ENCODE measurements around the gene RPAP3.

The RPAP3 gene

DNA sequence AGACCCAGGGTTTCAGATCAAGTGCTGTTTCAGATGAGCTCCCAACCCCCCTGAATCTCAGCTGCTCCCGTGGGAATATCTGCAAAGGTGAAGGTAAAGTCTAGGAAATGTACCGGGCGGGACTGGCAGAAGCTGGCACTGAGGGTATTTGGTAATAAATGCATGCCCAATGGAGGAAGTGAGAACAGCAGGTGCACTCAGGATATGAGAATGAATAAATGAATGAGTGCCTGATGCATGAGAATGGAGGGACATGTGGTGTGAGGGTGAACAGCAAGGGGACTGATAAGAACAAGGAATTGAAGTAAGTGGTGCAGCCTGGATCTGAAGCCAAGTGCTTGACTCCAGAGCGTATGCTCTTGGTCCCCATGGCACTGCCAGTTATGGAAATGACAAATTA is 41.3 kb upstream of the RPAP3 start:
- no peaks in the 10 kb centered on the region for H3K9me3 Mint-ChIP-seq
- peaks cover 43% of the 10 kb centered on the region for H3K4me1 Mint-ChIP-seq
- ATAC-seq (ENCODE audit: low read depth) (peak; percentile 94), DNase-seq (ENCODE audit: low spot score in 2 of 2) (peak in 1 of 2 donors; percentile 46)
- no peak overlapping the region for H3K27ac Mint-ChIP-seq
- no peaks in the 10 kb centered on the region for H3K27me3 Mint-ChIP-seq
- H3K36me3 Mint-ChIP-seq: no peaks in the 10 kb centered on the region
- H3K4me3 Mint-ChIP-seq: peak overlapping the region; percentile 6

GRCh38 chr12:47746523-47746922 is 40.7 kb upstream of the RPAP3 start:
- H3K27ac Mint-ChIP-seq: no peak overlapping the region
- no peaks in the 10 kb centered on the region for H3K27me3 Mint-ChIP-seq

DNA sequence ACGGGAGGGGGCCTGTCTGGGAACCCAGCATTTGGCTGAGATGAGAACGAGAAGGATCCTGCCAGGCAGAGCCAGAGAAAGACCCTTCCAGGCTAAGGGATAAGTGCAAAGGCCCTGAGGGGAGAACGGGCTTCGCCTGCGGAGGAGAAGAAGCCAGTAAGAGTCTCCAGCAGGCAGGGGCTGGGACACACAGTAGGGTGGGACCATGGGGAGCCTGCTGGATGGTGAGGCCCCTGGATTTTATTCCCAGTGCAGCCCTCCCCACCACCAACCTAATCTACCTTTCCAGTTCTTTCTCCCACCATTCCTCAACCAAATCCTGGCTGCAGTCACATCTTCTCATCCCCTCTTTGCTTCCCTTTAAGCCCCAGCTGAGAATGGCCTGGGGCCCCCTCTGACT is 40.2 kb upstream of the RPAP3 start:
- H3K36me3 Mint-ChIP-seq: no peaks in the 10 kb centered on the region
- ATAC-seq (ENCODE audit: low read depth) (no peak), DNase-seq (ENCODE audit: low spot score in 2 of 2) (no peak)
- peaks cover 50% of the 10 kb centered on the region for H3K4me1 Mint-ChIP-seq
- no peak overlapping the region for H3K27ac Mint-ChIP-seq
- no peak overlapping the region for H3K4me3 Mint-ChIP-seq
- no peaks in the 10 kb centered on the region for H3K27me3 Mint-ChIP-seq
- no peaks in the 10 kb centered on the region for H3K9me3 Mint-ChIP-seq

More at GRCh38 chr12:47746523-47746922, 40.7 kb upstream of the RPAP3 start:
- Mint-ChIP-seq H3K4me3 (peak overlapping the region; percentile 18), H3K36me3 (no peaks in the 10 kb centered on the region), H3K9me3 (no peaks in the 10 kb centered on the region), H3K4me1 (peaks cover 45% of the 10 kb centered on the region)
- DNase-seq (ENCODE audit: low spot score in 2 of 2) (no peak), ATAC-seq (ENCODE audit: low read depth) (no peak)

GRCh38 chr12:47745485-47746041 is 39.7 kb upstream of the RPAP3 start:
- Mint-ChIP-seq H3K9me3 (no peaks in the 10 kb centered on the region), H3K27ac (no peak overlapping the region), H3K4me3 (no peak overlapping the region), H3K27me3 (no peaks in the 10 kb centered on the region), H3K4me1 (peaks cover 55% of the 10 kb centered on the region), H3K36me3 (no peaks in the 10 kb centered on the region)
- DNase-seq (ENCODE audit: low spot score in 2 of 2) (no peak), ATAC-seq (ENCODE audit: low read depth) (no peak)

DNA sequence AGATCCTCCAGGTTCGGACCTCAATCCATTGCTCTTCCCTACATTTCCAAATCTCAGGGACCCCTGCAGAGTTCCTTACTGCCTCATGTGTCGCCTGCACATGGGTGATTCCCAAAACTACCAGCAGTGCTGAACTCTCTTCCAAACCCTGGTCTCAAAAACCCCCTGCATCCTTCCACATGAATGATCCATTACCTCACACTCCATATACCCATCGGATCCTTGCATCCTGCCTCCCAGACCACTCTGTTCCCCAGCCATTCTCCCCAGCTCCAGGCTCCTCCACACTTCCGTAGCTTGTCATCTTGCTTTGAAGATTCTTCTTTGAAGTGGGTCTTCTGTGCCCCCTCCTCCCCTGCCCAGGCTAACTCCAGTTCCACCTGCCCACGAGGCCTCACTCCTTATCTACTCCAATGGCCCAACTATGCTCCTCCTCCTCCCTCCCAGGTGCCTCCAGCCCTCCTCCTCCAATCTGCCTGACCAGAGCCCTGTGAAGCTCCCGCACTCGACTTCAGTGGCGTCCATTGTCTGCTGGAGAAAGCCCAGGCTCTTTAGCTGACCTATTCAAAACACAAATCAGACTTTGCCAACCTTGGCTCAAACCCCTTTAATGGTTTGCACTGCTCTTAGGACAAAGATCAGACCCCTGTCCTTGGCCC is 39.1 kb upstream of the RPAP3 start:
- Mint-ChIP-seq H3K27me3 (no peaks in the 10 kb centered on the region), H3K9me3 (no peaks in the 10 kb centered on the region), H3K4me3 (no peak overlapping the region), H3K4me1 (peaks cover 60% of the 10 kb centered on the region), H3K36me3 (no peaks in the 10 kb centered on the region), H3K27ac (no peak overlapping the region)
- DNase-seq (ENCODE audit: low spot score in 2 of 2): no peak
- ATAC-seq (ENCODE audit: low read depth): no peak

GRCh38 chr12:47744005-47744651 is 38.3 kb upstream of the RPAP3 start:
- H3K4me3 Mint-ChIP-seq: no peak overlapping the region
- no peak overlapping the region for H3K27ac Mint-ChIP-seq
- H3K36me3 Mint-ChIP-seq: no peaks in the 10 kb centered on the region
- H3K27me3 Mint-ChIP-seq: no peaks in the 10 kb centered on the region
- DNase-seq (ENCODE audit: low spot score in 2 of 2) (peak in 1 of 2 donors; percentile 32), ATAC-seq (ENCODE audit: low read depth) (no peak)
- peaks cover 61% of the 10 kb centered on the region for H3K4me1 Mint-ChIP-seq
- H3K9me3 Mint-ChIP-seq: no peaks in the 10 kb centered on the region

GRCh38 chr12:47743311-47743860 is 37.6 kb upstream of the RPAP3 start:
- no peaks in the 10 kb centered on the region for H3K9me3 Mint-ChIP-seq
- H3K27ac Mint-ChIP-seq: no peak overlapping the region
- no peaks in the 10 kb centered on the region for H3K27me3 Mint-ChIP-seq
- H3K4me3 Mint-ChIP-seq: no peak overlapping the region
- ATAC-seq (ENCODE audit: low read depth) (no peak), DNase-seq (ENCODE audit: low spot score in 2 of 2) (no peak)
- no peaks in the 10 kb centered on the region for H3K36me3 Mint-ChIP-seq
- H3K4me1 Mint-ChIP-seq: peaks cover 62% of the 10 kb centered on the region

DNA sequence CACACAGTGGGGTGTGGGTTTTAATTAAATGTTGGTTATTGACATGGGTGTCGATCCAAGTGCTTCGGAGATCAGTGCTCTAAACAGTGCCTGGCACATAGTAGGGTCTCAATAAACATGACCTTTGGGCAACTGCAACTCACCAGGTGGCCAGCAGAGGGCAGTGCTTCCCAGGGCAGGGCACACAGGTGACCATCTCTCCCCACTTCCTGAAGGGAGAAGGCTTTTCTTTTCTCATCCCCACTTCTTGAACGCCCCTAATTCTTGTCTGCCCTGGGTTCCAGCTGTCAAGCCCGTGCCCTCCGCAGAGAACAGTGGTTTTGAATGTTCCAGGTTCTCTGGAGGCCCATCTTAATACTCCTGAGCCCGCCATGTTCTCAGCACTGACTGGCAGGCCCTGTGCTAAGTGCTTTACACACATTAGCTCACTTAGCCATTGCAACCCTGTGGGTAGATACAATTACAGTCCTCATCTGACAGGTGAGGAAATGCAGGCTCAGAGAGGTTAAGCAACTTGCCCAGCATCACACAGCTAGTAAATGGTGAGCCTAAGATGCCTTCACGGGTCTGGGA is 36.5 kb upstream of the RPAP3 start:
- H3K4me1 Mint-ChIP-seq: peaks cover 61% of the 10 kb centered on the region
- ATAC-seq (ENCODE audit: low read depth): peak; percentile 21

GRCh38 chr12:47741340-47741703 is 35.5 kb upstream of the RPAP3 start:
- H3K27ac Mint-ChIP-seq: peak overlapping the region; percentile 74
- peaks cover 51% of the 10 kb centered on the region for H3K4me1 Mint-ChIP-seq
- H3K27me3 Mint-ChIP-seq: no peaks in the 10 kb centered on the region
- peak overlapping the region; percentile 62 for H3K4me3 Mint-ChIP-seq
- ATAC-seq (ENCODE audit: low read depth): peak; percentile 46
- no peaks in the 10 kb centered on the region for H3K9me3 Mint-ChIP-seq
- DNase-seq (ENCODE audit: low spot score in 2 of 2): no peak
- no peaks in the 10 kb centered on the region for H3K36me3 Mint-ChIP-seq

More for the DNA sequence above, 36.5 kb upstream of the RPAP3 start:
- peak; percentile 74 to 78 for DNase-seq (ENCODE audit: low spot score in 2 of 2)
- H3K4me3 Mint-ChIP-seq: no peak overlapping the region
- no peaks in the 10 kb centered on the region for H3K36me3 Mint-ChIP-seq
- H3K27me3 Mint-ChIP-seq: no peaks in the 10 kb centered on the region
- H3K9me3 Mint-ChIP-seq: no peaks in the 10 kb centered on the region
- no peak overlapping the region for H3K27ac Mint-ChIP-seq

- DNase-seq (ENCODE audit: low spot score in 2 of 2) (peak in 1 of 2 donors; percentile 44), ATAC-seq (ENCODE audit: low read depth) (peak; percentile 60)
- peaks cover 45% of the 10 kb centered on the region for H3K4me1 Mint-ChIP-seq
- no peaks in the 10 kb centered on the region for H3K36me3 Mint-ChIP-seq
- peak overlapping the region; percentile 74 for H3K27ac Mint-ChIP-seq
- H3K9me3 Mint-ChIP-seq: no peaks in the 10 kb centered on the region
- peak overlapping the region; percentile 74 for H3K4me3 Mint-ChIP-seq
- no peaks in the 10 kb centered on the region for H3K27me3 Mint-ChIP-seq
Measured at GRCh38 chr12:47740606-47741339, 34.9 kb upstream of the RPAP3 start.

GRCh38 chr12:47739979-47740378 is 34.1 kb upstream of the RPAP3 start:
- Mint-ChIP-seq H3K27ac (peak overlapping the region; percentile 74), H3K27me3 (no peaks in the 10 kb centered on the region), H3K4me1 (peaks cover 42% of the 10 kb centered on the region), H3K9me3 (no peaks in the 10 kb centered on the region), H3K4me3 (peak overlapping the region; percentile 74), H3K36me3 (no peaks in the 10 kb centered on the region)
- DNase-seq (ENCODE audit: low spot score in 2 of 2) (no peak), ATAC-seq (ENCODE audit: low read depth) (peak; percentile 49)

DNA sequence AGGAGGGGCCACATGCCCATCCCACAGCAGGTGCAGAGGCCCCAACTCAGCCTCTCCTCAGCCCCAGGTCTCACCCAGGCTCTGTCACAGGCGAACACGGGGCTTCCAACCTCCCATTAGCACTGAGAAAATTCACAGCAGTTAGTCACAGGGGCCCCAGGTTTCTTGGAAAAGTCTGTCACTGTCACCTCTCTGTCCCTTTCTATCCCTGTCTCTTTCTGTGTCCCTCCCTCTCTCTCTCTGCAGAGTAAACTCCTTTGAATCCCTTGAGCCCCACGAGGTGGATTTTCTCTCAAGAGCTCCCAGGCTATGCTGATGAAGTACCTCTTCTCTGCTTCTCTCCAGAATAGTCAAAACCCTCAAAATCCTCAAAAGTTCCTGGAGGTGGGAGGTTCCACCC is 33.5 kb upstream of the RPAP3 start:
- Mint-ChIP-seq H3K9me3 (no peaks in the 10 kb centered on the region), H3K27me3 (no peaks in the 10 kb centered on the region)

GRCh38 chr12:47737936-47738594 is 32.2 kb upstream of the RPAP3 start:
- H3K27me3 Mint-ChIP-seq: no peaks in the 10 kb centered on the region
- no peak overlapping the region for H3K27ac Mint-ChIP-seq

More for the DNA sequence above, 33.5 kb upstream of the RPAP3 start:
- H3K4me3 Mint-ChIP-seq: no peak overlapping the region
- ATAC-seq (ENCODE audit: low read depth) (no peak), DNase-seq (ENCODE audit: low spot score in 2 of 2) (no peak)
- peaks cover 41% of the 10 kb centered on the region for H3K4me1 Mint-ChIP-seq
- H3K27ac Mint-ChIP-seq: peak overlapping the region; percentile 74
- H3K36me3 Mint-ChIP-seq: no peaks in the 10 kb centered on the region

More at GRCh38 chr12:47737936-47738594, 32.2 kb upstream of the RPAP3 start:
- DNase-seq (ENCODE audit: low spot score in 2 of 2) (no peak), ATAC-seq (ENCODE audit: low read depth) (no peak)
- Mint-ChIP-seq H3K4me3 (no peak overlapping the region), H3K4me1 (peaks cover 33% of the 10 kb centered on the region), H3K36me3 (no peaks in the 10 kb centered on the region), H3K9me3 (no peaks in the 10 kb centered on the region)

Measured in memory B cell (primary cell).